Vagina (tissue), 2 donors: Measurements from ENCODE around the gene IFT122.

Source experiments
- CTCF ChIP-seq, 3 experiments: fragments of 450-650 bp in 2 of 3; fragments of 200-600 bp in 1 of 3; sonication (generic) in 1 of 3; IDR thresholded peaks; one replicate each; pipeline ENCODE4 v1.5.1; 2017 to 2019; ENCODE audit warnings: antibody characterized with exemption in 3 of 3, mild to moderate bottlenecking in 2 of 3, moderate library complexity in 2 of 3
- POLR2A ChIP-seq, 2 donors: fragments of 450-650 bp; IDR thresholded peaks; one replicate each; pipeline ENCODE4 v1.6.1; 2017; ENCODE audit warnings: antibody characterized with exemption in 2 of 2, mild to moderate bottlenecking in 2 of 2, moderate library complexity in 2 of 2
- POLR2AphosphoS5 ChIP-seq, 2 donors: sonication (generic); formaldehyde crosslinking; IDR thresholded peaks; one replicate each; pipeline ENCODE4 v1.9.0; 2017; ENCODE audit warnings: antibody characterized with exemption in 2 of 2, mild to moderate bottlenecking in 2 of 2, low read depth in 1 of 2; ENCODE audit not compliant: insufficient read depth in 1 of 2

- TF ChIP-seq POLR2AphosphoS5 (IDR thresholded peaks at IDR 0.05; ENCODE audit: insufficient read depth in 1 of 2, low read depth in 1 of 2) (no peak), CTCF (IDR thresholded peaks at IDR 0.05) (no peak), POLR2A (IDR thresholded peaks at IDR 0.05) (no peak)
These were observed 63.7 kb downstream of the IFT122 start for GRCh38 chr3:129503471-129504291.
